ENCODE data around the gene PF4V1. TPM values are rescaled to one million over a fixed set of nuclear protein-coding genes. Genes with fewer than 3 reads are reported as not detected.

PF4V1 gene
- total RNA-seq, 1 experiment from 2014 or later: not detected

DNA sequence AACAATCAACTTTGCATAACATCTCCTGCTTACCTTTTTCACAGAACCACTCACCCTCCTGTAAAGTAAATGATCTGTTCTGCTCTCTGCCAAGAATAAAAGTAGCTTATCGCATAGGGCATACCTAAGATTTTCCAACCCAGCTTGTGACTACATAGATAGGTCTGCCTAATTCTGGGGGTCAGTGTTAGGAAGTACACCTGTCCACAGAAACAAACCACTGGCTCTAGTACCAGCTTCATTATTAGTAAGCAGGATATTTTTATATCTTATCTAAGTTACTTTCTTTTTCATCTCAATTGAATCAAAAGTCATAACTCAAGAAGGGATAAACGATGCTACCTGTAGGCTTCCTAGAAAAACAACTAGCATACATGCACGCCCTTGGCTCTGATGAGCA lies 39.9 kb downstream of the PF4V1 start:
- TF ChIP-seq EZH2 (IDR thresholded peaks at IDR 0.05; ENCODE audit: low read depth): no peak
- TF ChIP-seq, protein P1, sequence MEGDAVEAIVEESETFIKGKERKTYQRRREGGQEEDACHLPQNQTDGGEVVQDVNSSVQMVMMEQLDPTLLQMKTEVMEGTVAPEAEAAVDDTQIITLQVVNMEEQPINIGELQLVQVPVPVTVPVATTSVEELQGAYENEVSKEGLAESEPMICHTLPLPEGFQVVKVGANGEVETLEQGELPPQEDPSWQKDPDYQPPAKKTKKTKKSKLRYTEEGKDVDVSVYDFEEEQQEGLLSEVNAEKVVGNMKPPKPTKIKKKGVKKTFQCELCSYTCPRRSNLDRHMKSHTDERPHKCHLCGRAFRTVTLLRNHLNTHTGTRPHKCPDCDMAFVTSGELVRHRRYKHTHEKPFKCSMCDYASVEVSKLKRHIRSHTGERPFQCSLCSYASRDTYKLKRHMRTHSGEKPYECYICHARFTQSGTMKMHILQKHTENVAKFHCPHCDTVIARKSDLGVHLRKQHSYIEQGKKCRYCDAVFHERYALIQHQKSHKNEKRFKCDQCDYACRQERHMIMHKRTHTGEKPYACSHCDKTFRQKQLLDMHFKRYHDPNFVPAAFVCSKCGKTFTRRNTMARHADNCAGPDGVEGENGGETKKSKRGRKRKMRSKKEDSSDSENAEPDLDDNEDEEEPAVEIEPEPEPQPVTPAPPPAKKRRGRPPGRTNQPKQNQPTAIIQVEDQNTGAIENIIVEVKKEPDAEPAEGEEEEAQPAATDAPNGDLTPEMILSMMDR (conservative IDR thresholded peaks at IDR 0.05): no peak
- H3K4me1 ChIP-seq (replicated peaks; ENCODE audit: insufficient read depth): no peaks in the 10 kb centered on the region
- H2AFZ ChIP-seq: no peak overlapping the region
- H3F3A ChIP-seq (ENCODE audit: insufficient read depth, low read depth): no peaks in the 10 kb centered on the region
- DNase-seq: no peak
- no peak overlapping the region for H3K4me3 ChIP-seq
- POLR2A ChIA-PET (ENCODE audit: unreplicated experiment): no interaction called here
- no peaks in the 10 kb centered on the region for H3K27me3 ChIP-seq (ENCODE audit: insufficient read depth, low read depth)
- no peaks in the 10 kb centered on the region for H3K9me2 ChIP-seq (ENCODE audit: insufficient read depth)
- no TSS peak for BruUV-seq (replicated peaks)
- no peak overlapping the region for H3K4me2 ChIP-seq
- no peaks in the 10 kb centered on the region for H3K36me3 ChIP-seq (ENCODE audit: low read depth)
- intact Hi-C loops (cut with micrococcal nuclease; ENCODE audit: unreplicated experiment): no loop called here
- no peaks in the 10 kb centered on the region for H3K9me3 ChIP-seq (ENCODE audit: insufficient read depth, low read depth)
- CTCF ChIA-PET: no interaction called here
- no peaks in the 10 kb centered on the region for H4K20me1 ChIP-seq (ENCODE audit: insufficient read depth)
- no peaks in the 10 kb centered on the region for H3K79me2 ChIP-seq (ENCODE audit: low read depth)
- H3K27ac ChIP-seq: no peak overlapping the region

GRCh38 chr4:73894001-73894400 lies 40.9 kb downstream of the PF4V1 start:
- ChIA-PET POLR2A (ENCODE audit: unreplicated experiment) (no interaction called here), CTCF (no interaction called here)
- Histone ChIP-seq H3K27ac (no peak overlapping the region), H4K20me1 (ENCODE audit: insufficient read depth) (no peaks in the 10 kb centered on the region), H2AFZ (no peak overlapping the region), H3K4me1 (replicated peaks; ENCODE audit: insufficient read depth) (no peaks in the 10 kb centered on the region), H3K4me3 (no peak overlapping the region), H3K27me3 (ENCODE audit: insufficient read depth, low read depth) (no peaks in the 10 kb centered on the region), H3K9me3 (ENCODE audit: insufficient read depth, low read depth) (no peaks in the 10 kb centered on the region), H3K4me2 (no peak overlapping the region), H3K9me2 (ENCODE audit: insufficient read depth) (no peaks in the 10 kb centered on the region), H3K36me3 (ENCODE audit: low read depth) (no peaks in the 10 kb centered on the region), H3F3A (ENCODE audit: insufficient read depth, low read depth) (no peaks in the 10 kb centered on the region), H3K79me2 (ENCODE audit: low read depth) (no peaks in the 10 kb centered on the region)
- intact Hi-C loops (cut with micrococcal nuclease; ENCODE audit: unreplicated experiment): no loop called here
- TF ChIP-seq, protein P1 (conservative IDR thresholded peaks at IDR 0.05): no peak
- no peak for TF ChIP-seq EZH2 (IDR thresholded peaks at IDR 0.05; ENCODE audit: low read depth)
- BruUV-seq (replicated peaks): no TSS peak
- DNase-seq: no peak

GRCh38 chr4:73895201-73896175 lies 42.4 kb downstream of the PF4V1 start:
- ChIA-PET CTCF (no interaction called here), POLR2A (ENCODE audit: unreplicated experiment) (no interaction called here)
- Histone ChIP-seq H3K27me3 (ENCODE audit: insufficient read depth, low read depth) (no peaks in the 10 kb centered on the region), H3K4me2 (no peak overlapping the region), H4K20me1 (ENCODE audit: insufficient read depth) (no peaks in the 10 kb centered on the region), H3K27ac (no peak overlapping the region), H3K4me1 (replicated peaks; ENCODE audit: insufficient read depth) (no peaks in the 10 kb centered on the region), H3K4me3 (no peak overlapping the region), H2AFZ (no peak overlapping the region), H3F3A (ENCODE audit: insufficient read depth, low read depth) (no peaks in the 10 kb centered on the region), H3K9me3 (ENCODE audit: insufficient read depth, low read depth) (no peaks in the 10 kb centered on the region), H3K79me2 (ENCODE audit: low read depth) (no peaks in the 10 kb centered on the region), H3K9me2 (ENCODE audit: insufficient read depth) (no peaks in the 10 kb centered on the region), H3K36me3 (ENCODE audit: low read depth) (no peaks in the 10 kb centered on the region)
- BruUV-seq (replicated peaks): no TSS peak
- intact Hi-C loops (cut with micrococcal nuclease; ENCODE audit: unreplicated experiment): no loop called here
- DNase-seq: no peak
- TF ChIP-seq EZH2 (IDR thresholded peaks at IDR 0.05; ENCODE audit: low read depth): no peak
- TF ChIP-seq, protein P1 (conservative IDR thresholded peaks at IDR 0.05): no peak

Data from PC-9 (cell line).